Adrenal gland (tissue), 12 donors: ENCODE data around the gene TRMT11. TPM values are rescaled to one million over a fixed set of nuclear protein-coding genes. Genes with fewer than 3 reads are reported as not detected.
A peak's percentile ranks its signal among the peaks of the same experiment; 100 is the strongest.

Source experiments
- DNase-seq, 7 donors: peaks; one replicate each; pipeline ENCODE4 v3.0.0-alpha.2; 2019 to 2020
- H3K27ac ChIP-seq, 5 donors: fragments of 200-600 bp; sonication (generic) in 4 of 5; 1 replicate in 3 of 5; 2 replicates in 2 of 5; pipeline versions ENCODE4 v1.5.1 to v1.8.0; 2016 to 2020; ENCODE audit warnings: mild to moderate bottlenecking in 1 of 5
- H3K27me3 ChIP-seq: fragments of 200-600 bp; 2 replicates; pipeline ENCODE4 v1.8.0; 2021
- H3K36me3 ChIP-seq, 2 donors: fragments of 200-600 bp; replicated peaks in 1 of 2; 1 replicate in 1 of 2; 2 replicates in 1 of 2; pipeline versions ENCODE4 v1.5.1 to v1.8.0; 2018 to 2022
- H3K4me1 ChIP-seq, 2 donors: fragments of 200-600 bp; replicated peaks in 1 of 2; 1 replicate in 1 of 2; 2 replicates in 1 of 2; pipeline versions ENCODE4 v1.5.1 to v1.8.0; 2018 to 2021
- H3K4me3 ChIP-seq, 4 donors: fragments of 200-600 bp; sonication (generic) in 3 of 4; one replicate each; pipeline ENCODE4 v1.5.1; 2016 to 2018
- H3K9me3 ChIP-seq, 3 donors: fragments of 200-600 bp; sonication (generic) in 1 of 3; replicated peaks in 1 of 3; 1 replicate in 2 of 3; 2 replicates in 1 of 3; pipeline versions ENCODE4 v1.5.1 to v1.8.0; 2016 to 2021
- CTCF ChIP-seq, 6 experiments: fragments of 450-650 bp in 4 of 6; fragments of 200-600 bp in 2 of 6; sonication (generic) in 1 of 6; IDR thresholded peaks; 1 replicate in 5 of 6; 2 replicates in 1 of 6; pipeline versions ENCODE4 v1.5.1 to v1.8.0; 2016 to 2021; ENCODE audit warnings: antibody characterized with exemption in 6 of 6, mild to moderate bottlenecking in 2 of 6, moderate library complexity in 1 of 6
- POLR2A ChIP-seq, 2 donors: fragments of 450-650 bp; IDR thresholded peaks; one replicate each; pipeline ENCODE4 v1.6.1; 2017; ENCODE audit warnings: antibody characterized with exemption in 2 of 2, mild to moderate bottlenecking in 2 of 2, moderate library complexity in 1 of 2
- WGBS, 4 donors: extraction: QIAGEN DNeasy Blood & Tissue Kit in 2 of 4; methylation state at CpG; one replicate each; pipeline versions ENCODE4 v1.1.5 to v1.1.7; 2013 to 2017; 5-methylcytosine and 5-hydroxymethylcytosine counted together
- intact Hi-C, 2 donors: fragments of 100-400 bp; cut with DNase I; formaldehyde crosslinking; loops; one replicate each; pipeline versions ENCODE4 v1.14.1 to v1.15.0; 2022 to 2023
- polyA plus RNA-seq, 3 donors: library from polyadenylated mRNA; stranded (reverse); fragments of 200-250 nt in 2 of 3; fragments of 350-450 nt in 1 of 3; fragmentation: Illumina TruSeq in 1 of 3; extraction: RNeasy Lipid Tissue Mini Kit (QIAGEN cat#74804) in 1 of 3; gene quantifications; one replicate each; pipeline ENCODE4 v1.2.3, GENCODE V29; 2013 to 2014
- total RNA-seq, 9 donors: library from RNA; depleted of rRNA in 4 of 9; stranded (reverse); fragments of >200 nt in 4 of 9; fragments of 120-200 nt in 1 of 9; fragmentation: NEBNext Ultra II Directional in 1 of 9; extraction: Animal tissue kit (Norgen Biotek cat#: 25700) in 1 of 9; gene quantifications; one replicate each; pipeline versions ENCODE4 v1.1.0 to v1.2.4, GENCODE V29; 2013 to 2023
- donor health status: healthy with polysubstance abuse.
- donor health status: Bipolar disorder and iron deficiency.
- donor health status: DM: yes; HTN: yes; CAD: no.
- donor health status: DM: no; HTN: no; CAD: no.
- donor health status: DM: no; HTN: no; CAD: no.
- donor health status: DM: yes; HTN: yes; CAD: no.

TRMT11 gene
- total and polyA plus RNA-seq, 12 donors, result 9.7 to 29.9 (median 17.9) TPM

- no peaks in the 10 kb centered on the region for H3K9me3 ChIP-seq
- no peak overlapping the region for H3K4me3 ChIP-seq
- H3K36me3 ChIP-seq, result no peaks in the 10 kb centered on the region
- intact Hi-C loops, result no loop called here
- peak overlapping the region; percentile 49 to 85 (median 81) for H3K27ac ChIP-seq
- no peaks in the 10 kb centered on the region for H3K27me3 ChIP-seq
- TF ChIP-seq POLR2A (IDR thresholded peaks at IDR 0.05) (no peak), CTCF (IDR thresholded peaks at IDR 0.05) (no peak)
- WGBS, 4 donors, result 3 to 8% (median 7%) methylated on average over 5 of the region's 5 CpGs
- H3K4me1 ChIP-seq, result peaks cover 29 to 66% of the 10 kb centered on the region in 2 donors
- DNase-seq, result peak; percentile 62 to 90 (median 80)
These were observed 41.9 kb upstream of the TRMT11 start for GRCh38 chr6:125944434-125944816.

- no peaks in the 10 kb centered on the region for H3K36me3 ChIP-seq
- H3K4me1 ChIP-seq, result peaks cover 29 to 66% of the 10 kb centered on the region in 2 donors
- no peak overlapping the region for H3K4me3 ChIP-seq
- TF ChIP-seq POLR2A (IDR thresholded peaks at IDR 0.05) (no peak), CTCF (IDR thresholded peaks at IDR 0.05) (no peak)
- H3K27me3 ChIP-seq, result no peaks in the 10 kb centered on the region
- peak overlapping the region; percentile 49 to 85 (median 81) for H3K27ac ChIP-seq
- H3K9me3 ChIP-seq, result no peaks in the 10 kb centered on the region
- no peak for DNase-seq
- WGBS, 4 donors, result 51 to 62% (median 57%) methylated on average over 1 of the region's 1 CpG
- intact Hi-C loops, result no loop called here
These were observed 41.4 kb upstream of the TRMT11 start for GRCh38 chr6:125944896-125945295.

- WGBS, 4 donors, result 32 to 49% (median 36%) methylated on average over 1 of the region's 1 CpG
- Histone ChIP-seq H3K4me1 (peaks cover 29 to 66% of the 10 kb centered on the region in 2 donors), H3K36me3 (no peaks in the 10 kb centered on the region), H3K4me3 (no peak overlapping the region), H3K27me3 (no peaks in the 10 kb centered on the region), H3K27ac (peak overlapping the region; percentile 49 to 85 (median 81)), H3K9me3 (no peaks in the 10 kb centered on the region)
- peak in 5 of 7 donors; percentile 51 to 69 (median 56) for DNase-seq
- intact Hi-C loops, result no loop called here
- no peak for TF ChIP-seq CTCF (IDR thresholded peaks at IDR 0.05)
- TF ChIP-seq POLR2A (IDR thresholded peaks at IDR 0.05), result peak in 1 of 2 donors; percentile 15
These were observed 40.8 kb upstream of the TRMT11 start for GRCh38 chr6:125945378-125946141.

- peak in 6 of 7 donors; percentile 34 to 70 (median 56) for DNase-seq
- H3K36me3 ChIP-seq, result no peaks in the 10 kb centered on the region
- peaks cover 29 to 63% of the 10 kb centered on the region in 2 donors for H3K4me1 ChIP-seq
- no peaks in the 10 kb centered on the region for H3K27me3 ChIP-seq
- H3K9me3 ChIP-seq, result no peaks in the 10 kb centered on the region
- WGBS, 4 donors, result 77 to 82% (median 78%) methylated on average over 2 of the region's 2 CpGs
- H3K27ac ChIP-seq, result peak overlapping the region in 2 of 5 donors; percentile 4 to 83
- intact Hi-C loops, result no loop called here
- TF ChIP-seq CTCF (IDR thresholded peaks at IDR 0.05) (no peak), POLR2A (IDR thresholded peaks at IDR 0.05) (no peak)
- no peak overlapping the region for H3K4me3 ChIP-seq
These were observed 38.7 kb upstream of the TRMT11 start for GRCh38 chr6:125947615-125948014.
